Measurements from ENCODE around the gene KAZN. TPM values are rescaled to one million over a fixed set of nuclear protein-coding genes. Genes with fewer than 3 reads are reported as not detected.

The KAZN gene
- total and polyA plus RNA-seq, 8 donors: 1.2 to 50.7 (median 6.8) TPM

DNA sequence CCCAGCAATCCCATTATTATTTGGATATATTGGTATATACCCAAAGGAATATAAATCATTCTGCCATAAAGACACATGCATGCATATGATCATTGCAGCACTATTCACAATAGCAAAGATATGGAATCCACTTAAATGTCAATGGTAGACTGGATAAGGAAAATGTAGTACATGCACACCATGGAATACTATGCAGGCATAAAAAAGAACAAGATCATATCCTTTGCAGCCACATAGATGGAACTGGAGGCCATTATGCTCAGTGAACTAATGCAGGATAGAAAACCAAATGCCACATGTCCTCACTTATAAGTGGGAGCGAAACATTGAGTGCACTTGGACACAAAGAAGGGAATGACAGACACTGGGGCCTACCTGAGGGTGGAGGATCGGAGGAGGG lies 24.6 kb downstream of the KAZN start:
- WGBS, 5 donors: 85 to 98% (median 96%) methylated on average over 2 of the region's 2 CpGs
- intact Hi-C loops (cut with DNase I; ENCODE audit: low total_unique reads): no loop called here
- Histone ChIP-seq H3K27ac (no peak overlapping the region), H3K27me3 (no peaks in the 10 kb centered on the region), H3K4me3 (no peak overlapping the region), H3K9me3 (peaks cover 0 to 11% (median 5%) of the 10 kb centered on the region in 4 donors), H3K36me3 (no peaks in the 10 kb centered on the region), H3K4me1 (peaks cover 0 to 7% (median 3%) of the 10 kb centered on the region in 4 donors)
- TF ChIP-seq EP300 (IDR thresholded peaks at IDR 0.05) (no peak), POLR2A (IDR thresholded peaks at IDR 0.05) (no peak), POLR2AphosphoS5 (IDR thresholded peaks at IDR 0.05) (no peak)
- TF ChIP-seq, protein P1, sequence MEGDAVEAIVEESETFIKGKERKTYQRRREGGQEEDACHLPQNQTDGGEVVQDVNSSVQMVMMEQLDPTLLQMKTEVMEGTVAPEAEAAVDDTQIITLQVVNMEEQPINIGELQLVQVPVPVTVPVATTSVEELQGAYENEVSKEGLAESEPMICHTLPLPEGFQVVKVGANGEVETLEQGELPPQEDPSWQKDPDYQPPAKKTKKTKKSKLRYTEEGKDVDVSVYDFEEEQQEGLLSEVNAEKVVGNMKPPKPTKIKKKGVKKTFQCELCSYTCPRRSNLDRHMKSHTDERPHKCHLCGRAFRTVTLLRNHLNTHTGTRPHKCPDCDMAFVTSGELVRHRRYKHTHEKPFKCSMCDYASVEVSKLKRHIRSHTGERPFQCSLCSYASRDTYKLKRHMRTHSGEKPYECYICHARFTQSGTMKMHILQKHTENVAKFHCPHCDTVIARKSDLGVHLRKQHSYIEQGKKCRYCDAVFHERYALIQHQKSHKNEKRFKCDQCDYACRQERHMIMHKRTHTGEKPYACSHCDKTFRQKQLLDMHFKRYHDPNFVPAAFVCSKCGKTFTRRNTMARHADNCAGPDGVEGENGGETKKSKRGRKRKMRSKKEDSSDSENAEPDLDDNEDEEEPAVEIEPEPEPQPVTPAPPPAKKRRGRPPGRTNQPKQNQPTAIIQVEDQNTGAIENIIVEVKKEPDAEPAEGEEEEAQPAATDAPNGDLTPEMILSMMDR (IDR thresholded peaks at IDR 0.05): no peak
- DNase-seq: no peak

DNA sequence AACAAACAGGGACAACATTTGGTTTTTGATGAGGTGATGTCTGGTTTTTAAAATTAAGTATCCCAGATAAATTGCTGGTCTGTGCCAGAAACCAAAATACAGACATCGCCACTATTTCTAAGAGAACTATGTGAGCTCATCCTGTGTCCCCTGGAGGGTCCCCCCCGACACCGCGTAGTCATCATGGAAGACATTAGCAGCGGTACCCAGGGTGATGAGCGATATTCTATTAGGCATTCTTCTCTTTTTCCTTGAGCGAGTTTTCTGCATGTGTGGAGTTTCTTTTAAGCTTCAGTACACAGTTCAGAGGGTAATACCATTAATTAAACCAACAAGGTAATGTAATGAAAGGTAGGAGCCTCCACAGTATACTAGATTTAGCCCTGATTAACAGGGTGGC lies 26.5 kb downstream of the KAZN start:
- intact Hi-C loops (cut with DNase I; ENCODE audit: low total_unique reads): no loop called here
- 91 to 97% (median 94%) methylated on average over 7 of the region's 7 CpGs for WGBS, 5 donors
- Histone ChIP-seq H3K4me3 (no peak overlapping the region), H3K27ac (no peak overlapping the region), H3K9me3 (no peaks in the 10 kb centered on the region), H3K27me3 (no peaks in the 10 kb centered on the region), H3K4me1 (peaks cover 0 to 10% (median 5%) of the 10 kb centered on the region in 4 donors), H3K36me3 (no peaks in the 10 kb centered on the region)
- TF ChIP-seq POLR2A (IDR thresholded peaks at IDR 0.05) (no peak), POLR2AphosphoS5 (IDR thresholded peaks at IDR 0.05) (no peak), EP300 (IDR thresholded peaks at IDR 0.05) (no peak)
- TF ChIP-seq, protein P1 (IDR thresholded peaks at IDR 0.05): no peak
- no peak for DNase-seq

DNA sequence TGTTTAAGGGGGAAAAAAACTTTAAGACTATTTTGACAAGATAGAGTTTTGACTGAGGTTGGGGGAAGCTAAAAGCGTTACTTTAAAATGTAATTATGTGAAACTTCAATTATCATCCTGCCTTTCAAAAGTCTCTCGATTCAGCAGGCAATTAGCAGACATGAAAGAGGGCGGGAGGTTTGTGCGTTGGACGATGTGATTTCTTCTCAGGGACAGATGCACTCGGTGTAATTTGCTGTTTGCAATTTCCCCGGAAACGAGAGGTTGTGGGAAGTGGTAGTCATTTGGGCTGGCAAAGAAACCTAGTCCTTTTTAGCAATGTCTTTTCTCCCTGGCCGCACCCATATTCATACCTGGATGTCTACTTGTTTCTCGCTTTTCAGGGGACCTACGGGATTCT lies 27.1 kb downstream of the KAZN start:
- H3K4me3 ChIP-seq: no peak overlapping the region
- H3K27ac ChIP-seq: no peak overlapping the region
- no peaks in the 10 kb centered on the region for H3K27me3 ChIP-seq
- TF ChIP-seq POLR2AphosphoS5 (IDR thresholded peaks at IDR 0.05) (no peak), POLR2A (IDR thresholded peaks at IDR 0.05) (no peak), EP300 (IDR thresholded peaks at IDR 0.05) (no peak)
- TF ChIP-seq, protein P1 (IDR thresholded peaks at IDR 0.05): no peak
- intact Hi-C loops (cut with DNase I; ENCODE audit: low total_unique reads): no loop called here
- no peak for DNase-seq
- H3K36me3 ChIP-seq: no peaks in the 10 kb centered on the region
- H3K9me3 ChIP-seq: no peaks in the 10 kb centered on the region
- WGBS, 5 donors: 82 to 87% (median 83%) methylated on average over 11 of the region's 11 CpGs
- H3K4me1 ChIP-seq: peaks cover 0 to 10% (median 5%) of the 10 kb centered on the region in 4 donors

DNA sequence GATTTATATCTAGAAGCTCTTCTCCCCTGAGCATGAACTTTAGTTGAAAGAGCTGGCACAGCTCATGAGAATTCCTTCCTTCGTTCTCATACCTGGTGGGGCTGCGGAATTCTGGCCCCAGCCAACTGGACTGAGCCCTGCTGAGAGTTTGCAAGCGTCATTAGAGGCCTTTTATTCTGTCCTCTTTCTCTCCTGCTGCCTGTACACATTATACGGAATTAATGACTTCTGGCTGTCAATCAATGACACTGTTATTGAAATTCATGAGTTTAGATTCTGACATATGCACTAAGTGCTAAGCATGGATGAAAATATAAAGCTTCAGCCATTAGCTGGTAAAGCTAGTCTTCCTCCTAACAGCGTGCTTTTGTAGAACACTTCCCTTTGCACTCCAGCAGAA lies 27.5 kb downstream of the KAZN start:
- Histone ChIP-seq H3K36me3 (no peaks in the 10 kb centered on the region), H3K4me1 (peaks cover 0 to 10% (median 5%) of the 10 kb centered on the region in 4 donors), H3K27ac (no peak overlapping the region), H3K4me3 (no peak overlapping the region), H3K9me3 (no peaks in the 10 kb centered on the region), H3K27me3 (no peaks in the 10 kb centered on the region)
- WGBS, 5 donors: 83 to 89% (median 86%) methylated on average over 5 of the region's 5 CpGs
- intact Hi-C loops (cut with DNase I; ENCODE audit: low total_unique reads): no loop called here
- DNase-seq: no peak
- TF ChIP-seq POLR2A (IDR thresholded peaks at IDR 0.05): no peak
- TF ChIP-seq POLR2AphosphoS5 (IDR thresholded peaks at IDR 0.05): no peak
- TF ChIP-seq EP300 (IDR thresholded peaks at IDR 0.05): no peak
- TF ChIP-seq, protein P1 (IDR thresholded peaks at IDR 0.05): no peak
